Omental fat pad (tissue), 4 donors: ENCODE results near the gene HOXB13. TPM values are rescaled to one million over a fixed set of nuclear protein-coding genes. Genes with fewer than 3 reads are reported as not detected.

ENCODE experiments used
- ATAC-seq: fragments of 150-250 bp; one replicate; pipeline ENCODE4 v1.9.1; 2016; ENCODE audit warnings: mild to moderate bottlenecking, moderate library complexity; ENCODE audit not compliant: low FRiP score
- DNase-seq: peaks from one replicate; pipeline ENCODE4 v3.0.0-alpha.2; 2019; ENCODE audit warnings: low spot score
- small RNA-seq: library from RNA; depleted of rRNA; stranded (forward); fragments of <200 nt; gene quantifications from one replicate; pipeline ENCODE3, GENCODE V24; 2016
- total RNA-seq, 4 donors: library from RNA; depleted of rRNA; stranded (reverse); fragments of >200 nt; gene quantifications; one replicate each; pipeline ENCODE4 v1.1.0, GENCODE V29; 2016
- TF ChIP-seq, protein P1 (sequence below), 3 donors: fragments of 450-650 bp; IDR thresholded peaks; one replicate each; pipeline ENCODE4 v1.5.1; 2016 to 2017; ENCODE audit warnings: antibody characterized with exemption in 3 of 3, mild to moderate bottlenecking in 3 of 3, moderate library complexity in 2 of 3

The HOXB13 gene
- total RNA-seq, 4 donors from 2014 or later, result not detected

DNA sequence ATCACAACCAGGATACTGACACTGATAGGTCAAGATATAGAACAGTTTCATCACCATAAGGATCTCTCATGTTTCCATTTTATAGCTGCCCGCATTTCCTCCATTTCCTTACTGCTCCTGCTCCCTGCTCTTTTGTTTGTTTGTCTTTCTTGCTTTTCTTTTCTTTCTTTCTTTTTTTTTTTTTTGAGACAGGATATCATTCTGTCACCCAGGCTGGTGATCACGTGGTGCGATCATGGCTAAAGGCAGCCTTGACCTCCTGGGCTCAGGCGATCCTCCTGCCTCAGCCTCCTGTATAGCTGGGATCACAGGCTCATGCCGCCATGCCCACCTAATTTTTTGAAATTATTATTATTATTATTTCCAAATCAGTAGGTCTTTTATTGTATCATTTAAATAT lies 37.9 kb downstream of the HOXB13 start:
- DNase-seq (no peak), ATAC-seq (no peak)
- TF ChIP-seq, protein P1, sequence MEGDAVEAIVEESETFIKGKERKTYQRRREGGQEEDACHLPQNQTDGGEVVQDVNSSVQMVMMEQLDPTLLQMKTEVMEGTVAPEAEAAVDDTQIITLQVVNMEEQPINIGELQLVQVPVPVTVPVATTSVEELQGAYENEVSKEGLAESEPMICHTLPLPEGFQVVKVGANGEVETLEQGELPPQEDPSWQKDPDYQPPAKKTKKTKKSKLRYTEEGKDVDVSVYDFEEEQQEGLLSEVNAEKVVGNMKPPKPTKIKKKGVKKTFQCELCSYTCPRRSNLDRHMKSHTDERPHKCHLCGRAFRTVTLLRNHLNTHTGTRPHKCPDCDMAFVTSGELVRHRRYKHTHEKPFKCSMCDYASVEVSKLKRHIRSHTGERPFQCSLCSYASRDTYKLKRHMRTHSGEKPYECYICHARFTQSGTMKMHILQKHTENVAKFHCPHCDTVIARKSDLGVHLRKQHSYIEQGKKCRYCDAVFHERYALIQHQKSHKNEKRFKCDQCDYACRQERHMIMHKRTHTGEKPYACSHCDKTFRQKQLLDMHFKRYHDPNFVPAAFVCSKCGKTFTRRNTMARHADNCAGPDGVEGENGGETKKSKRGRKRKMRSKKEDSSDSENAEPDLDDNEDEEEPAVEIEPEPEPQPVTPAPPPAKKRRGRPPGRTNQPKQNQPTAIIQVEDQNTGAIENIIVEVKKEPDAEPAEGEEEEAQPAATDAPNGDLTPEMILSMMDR (IDR thresholded peaks at IDR 0.05), result no peak

DNA sequence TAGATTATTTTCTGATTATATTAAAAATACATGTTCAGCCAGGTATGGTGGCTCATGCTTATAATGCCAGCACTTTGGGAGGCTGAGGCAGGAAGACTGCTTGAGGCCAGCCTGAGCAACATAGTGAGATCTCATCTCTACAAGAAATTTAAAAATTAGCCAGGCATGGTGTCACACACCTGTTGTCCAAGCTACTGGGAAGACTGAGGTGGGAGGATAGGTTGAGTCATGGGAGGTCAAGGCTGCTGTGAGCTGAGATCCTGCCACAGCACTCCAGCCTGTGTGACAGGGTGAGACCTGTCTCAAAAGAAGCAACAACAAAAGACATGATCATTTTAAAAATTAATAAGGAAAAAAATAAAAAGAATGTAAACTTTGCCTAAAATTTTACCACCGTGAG lies 46.9 kb downstream of the HOXB13 start:
- ATAC-seq (no peak), DNase-seq (no peak)
- TF ChIP-seq, protein P1 (IDR thresholded peaks at IDR 0.05), result no peak

DNA sequence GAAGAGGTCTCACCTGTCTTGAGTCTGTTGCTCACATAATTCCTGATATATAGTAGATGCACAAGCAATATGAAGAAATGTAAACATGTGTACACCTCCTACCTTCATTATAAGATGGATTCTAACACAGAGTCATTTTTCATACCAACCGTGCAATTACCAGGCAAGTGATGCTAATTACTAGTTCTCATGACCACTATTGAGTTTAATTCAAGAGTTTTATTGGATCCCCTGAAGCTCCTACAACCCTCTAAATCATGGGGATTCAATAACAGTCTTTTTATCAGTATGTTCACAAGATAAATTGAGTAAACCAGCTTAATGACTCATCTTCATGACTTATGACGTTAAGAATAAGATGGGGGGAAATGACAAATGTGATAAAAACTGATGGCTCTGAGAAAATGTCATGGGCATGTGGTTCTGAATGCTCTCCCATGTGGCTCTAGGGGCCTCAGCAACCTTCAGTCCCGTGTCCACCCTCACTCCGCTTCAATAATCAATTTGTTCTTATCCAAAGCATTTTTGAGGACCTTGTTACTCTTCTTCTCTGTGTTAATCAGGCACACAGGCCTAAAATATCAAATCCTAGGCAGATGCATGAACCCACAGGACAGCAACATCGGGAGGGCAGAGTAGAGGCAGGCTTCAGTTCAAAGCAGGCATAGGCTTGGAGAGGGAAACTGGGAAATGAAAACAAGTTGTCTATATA lies 49.0 kb downstream of the HOXB13 start:
- no peak for ATAC-seq
- TF ChIP-seq, protein P1 (IDR thresholded peaks at IDR 0.05), result no peak
- no peak for DNase-seq

DNA sequence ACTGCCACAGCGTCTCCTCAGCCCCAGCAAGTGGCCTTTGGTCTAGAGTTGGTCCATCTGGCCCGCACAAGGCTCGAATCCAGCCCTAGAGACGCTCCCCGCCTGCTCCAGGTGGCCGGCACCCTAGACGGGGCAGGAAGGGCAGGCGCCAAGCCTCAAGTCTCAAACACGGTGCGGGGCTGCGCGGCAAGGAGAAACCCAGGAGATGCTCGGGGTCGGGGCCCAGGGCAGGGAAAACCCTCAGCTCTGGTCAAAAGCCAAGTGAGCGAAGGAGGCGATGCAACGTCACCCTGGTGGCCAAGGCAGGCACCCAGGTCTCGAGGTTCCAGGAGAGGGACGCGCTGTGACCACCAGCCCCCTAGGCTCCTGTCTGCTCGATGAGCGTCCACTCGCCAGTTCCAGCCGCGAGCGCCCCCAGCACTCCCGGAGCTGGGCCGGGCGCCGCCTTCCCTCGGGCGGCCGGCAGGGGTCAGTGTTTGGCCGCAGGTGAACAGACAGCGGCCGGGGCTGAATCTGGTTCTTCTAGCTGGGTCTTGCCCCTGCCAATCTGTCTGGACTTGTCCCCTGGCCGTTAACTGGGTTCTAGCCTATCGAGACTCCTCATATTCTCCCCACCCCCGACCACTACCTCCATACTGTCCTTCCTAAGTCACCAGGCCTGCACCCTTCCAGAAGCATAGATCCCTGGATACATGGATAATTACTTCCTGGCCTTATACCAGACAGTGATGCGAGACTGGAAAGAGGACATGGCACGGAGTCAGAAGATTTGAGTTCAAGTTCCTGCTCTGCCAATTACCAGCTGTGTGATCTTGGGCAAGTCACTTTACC lies 50.2 kb downstream of the HOXB13 start:
- peak; percentile 23 for ATAC-seq

DNA sequence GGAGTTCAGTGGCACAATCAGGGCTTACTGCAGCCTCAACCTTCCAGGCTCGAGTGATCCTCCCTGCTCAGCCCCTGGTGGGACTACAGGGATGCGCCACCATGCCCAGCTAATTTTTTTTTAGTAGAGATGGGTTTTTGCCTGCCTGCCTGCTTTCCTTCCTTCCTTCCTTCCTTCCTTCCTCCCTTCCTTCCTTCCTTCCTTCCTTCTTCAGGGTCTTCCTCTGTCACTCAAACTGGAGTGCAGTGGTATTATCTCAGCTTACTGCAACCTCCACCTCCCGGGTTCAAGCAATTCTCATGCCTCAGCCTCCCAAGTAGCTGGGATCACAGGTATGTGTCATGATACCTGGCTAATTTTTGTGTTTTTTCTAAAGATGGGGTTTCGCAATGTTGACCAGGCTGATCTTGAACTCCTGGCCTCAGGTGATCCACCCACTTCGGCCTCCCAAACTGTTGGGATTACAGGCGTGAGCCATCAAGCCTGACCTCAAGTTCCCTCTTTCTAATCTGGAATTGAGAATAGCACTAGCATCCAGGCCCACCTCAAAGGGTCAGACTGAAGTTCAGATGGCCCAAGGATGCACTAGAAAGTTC lies 51.5 kb downstream of the HOXB13 start:
- no peak for DNase-seq
- TF ChIP-seq, protein P1 (IDR thresholded peaks at IDR 0.05), result no peak
- ATAC-seq, result no peak

More for the DNA sequence above, 50.2 kb downstream of the HOXB13 start:
- peak; percentile 46 for DNase-seq
- TF ChIP-seq, protein P1 (IDR thresholded peaks at IDR 0.05), result peak in 2 of 3 donors; percentile 3 to 54

Small RNAs within 50 kb of the gene (small RNA-seq; reads per million reads assigned to genes)
- gene AC091179.2, result not detected
- not detected for gene COX6B1P2
- not detected for gene MIR3185
- not detected for gene RF02132
- not detected for gene RF02133
- not detected for gene RN7SL125P

Other genes with a start within 250 kb of the HOXB13 start
- not detected for gene HOXB1, start 197.7 kb downstream of the HOXB13 start, total RNA-seq
- gene HOXB2, start 183.6 kb downstream of the HOXB13 start, total RNA-seq, result 10 to 100 TPM in 3 of 4 donors, 1 to 10 TPM in 1; 9.7 to 35.2 (median 16.3) TPM
- 1 to 10 TPM; 1.6 to 8.7 (median 3.4) TPM for gene HOXB4, start 150.4 kb downstream of the HOXB13 start, total RNA-seq
- 10 to 100 TPM in 2 of 4 donors, 1 to 10 TPM in 2; 4.8 to 30.3 (median 10.6) TPM for gene HOXB3, start 138.5 kb downstream of the HOXB13 start, total RNA-seq
- gene HOXB5, start 135.0 kb downstream of the HOXB13 start, total RNA-seq, result 1 to 10 TPM in 2 of 4 donors, under 1 TPM in 2; 0.72 to 3.3 (median 1.4) TPM
- gene HOXB6, start 123.8 kb downstream of the HOXB13 start, total RNA-seq, result 10 to 100 TPM in 3 of 4 donors, 1 to 10 TPM in 1; 9.2 to 22.7 (median 15.5) TPM
- 10 to 100 TPM in 1 of 4 donors, 1 to 10 TPM in 3; 5.3 to 11.5 (median 8.4) TPM for gene HOXB7, start 117.7 kb downstream of the HOXB13 start, total RNA-seq
- gene HOXB8, start 113.5 kb downstream of the HOXB13 start, total RNA-seq, result 1 to 10 TPM; 4.3 to 6.2 (median 5.0) TPM
- gene HOXB9, start 102.4 kb downstream of the HOXB13 start, total RNA-seq, result under 1 TPM in 2 of 4 donors, not detected in 2; 0.09 to 0.48 TPM
- not detected for gene PRAC1, start 6.2 kb downstream of the HOXB13 start, total RNA-seq
- gene PRAC2, start 5.6 kb downstream of the HOXB13 start, total RNA-seq, result not detected
- 1 to 10 TPM in 1 of 4 donors, not detected in 3; 1.9 TPM for gene TTLL6, start 88.5 kb upstream of the HOXB13 start, total RNA-seq
- 100 to 1,000 TPM; 107 to 356 (median 135) TPM for gene CALCOCO2, start 102.3 kb upstream of the HOXB13 start, total RNA-seq
- 100 to 1,000 TPM in 1 of 4 donors, 10 to 100 TPM in 3; 47.9 to 106 (median 83.0) TPM for gene ATP5MC1, start 164.0 kb upstream of the HOXB13 start, total RNA-seq
- gene UBE2Z, start 179.7 kb upstream of the HOXB13 start, total RNA-seq, result 10 to 100 TPM; 54.0 to 63.2 (median 56.5) TPM
- 10 to 100 TPM; 64.0 to 91.9 (median 76.8) TPM for gene SNF8, start 216.1 kb upstream of the HOXB13 start, total RNA-seq
- gene GIP, start 239.8 kb upstream of the HOXB13 start, total RNA-seq, result not detected